ENCODE measurements around the gene APPBP2. TPM values are rescaled to one million over a fixed set of nuclear protein-coding genes. Genes with fewer than 3 reads are reported as not detected.
"Not testable (repeated sequence)": the region's sequence is repeated elsewhere in the genome, so short reads cannot be mapped to it uniquely, and the experiment has no call there.

The APPBP2 gene
- total RNA-seq, 6 experiments from 2014 or later = 51.5 to 65.9 (median 58.8) TPM

GRCh38 chr17:60435244-60436167 is 90.5 kb downstream of the APPBP2 start:
- H3K9me3 Mint-ChIP-seq = peaks cover 16% of the 10 kb centered on the region
- H3K27me3 Mint-ChIP-seq (ENCODE audit: insufficient read depth) = peaks cover 8% of the 10 kb centered on the region; the same call in 1 of the 2 replicates
- peak overlapping the region; percentile 78 for H3K27ac Mint-ChIP-seq
- peaks cover 9% of the 10 kb centered on the region; the same call in 1 of the 2 replicates for H3K36me3 Mint-ChIP-seq (ENCODE audit: low read depth)
- H3K4me1 Mint-ChIP-seq (ENCODE audit: low read depth) = peaks cover 21% of the 10 kb centered on the region
- TF ChIP-seq, protein P1, sequence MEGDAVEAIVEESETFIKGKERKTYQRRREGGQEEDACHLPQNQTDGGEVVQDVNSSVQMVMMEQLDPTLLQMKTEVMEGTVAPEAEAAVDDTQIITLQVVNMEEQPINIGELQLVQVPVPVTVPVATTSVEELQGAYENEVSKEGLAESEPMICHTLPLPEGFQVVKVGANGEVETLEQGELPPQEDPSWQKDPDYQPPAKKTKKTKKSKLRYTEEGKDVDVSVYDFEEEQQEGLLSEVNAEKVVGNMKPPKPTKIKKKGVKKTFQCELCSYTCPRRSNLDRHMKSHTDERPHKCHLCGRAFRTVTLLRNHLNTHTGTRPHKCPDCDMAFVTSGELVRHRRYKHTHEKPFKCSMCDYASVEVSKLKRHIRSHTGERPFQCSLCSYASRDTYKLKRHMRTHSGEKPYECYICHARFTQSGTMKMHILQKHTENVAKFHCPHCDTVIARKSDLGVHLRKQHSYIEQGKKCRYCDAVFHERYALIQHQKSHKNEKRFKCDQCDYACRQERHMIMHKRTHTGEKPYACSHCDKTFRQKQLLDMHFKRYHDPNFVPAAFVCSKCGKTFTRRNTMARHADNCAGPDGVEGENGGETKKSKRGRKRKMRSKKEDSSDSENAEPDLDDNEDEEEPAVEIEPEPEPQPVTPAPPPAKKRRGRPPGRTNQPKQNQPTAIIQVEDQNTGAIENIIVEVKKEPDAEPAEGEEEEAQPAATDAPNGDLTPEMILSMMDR (IDR thresholded peaks at IDR 0.05) = peak; percentile 96
- H3K4me3 Mint-ChIP-seq = peak overlapping the region; percentile 18; the same call in 1 of the 2 replicates
- DNase-seq = peak; percentile 85

DNA sequence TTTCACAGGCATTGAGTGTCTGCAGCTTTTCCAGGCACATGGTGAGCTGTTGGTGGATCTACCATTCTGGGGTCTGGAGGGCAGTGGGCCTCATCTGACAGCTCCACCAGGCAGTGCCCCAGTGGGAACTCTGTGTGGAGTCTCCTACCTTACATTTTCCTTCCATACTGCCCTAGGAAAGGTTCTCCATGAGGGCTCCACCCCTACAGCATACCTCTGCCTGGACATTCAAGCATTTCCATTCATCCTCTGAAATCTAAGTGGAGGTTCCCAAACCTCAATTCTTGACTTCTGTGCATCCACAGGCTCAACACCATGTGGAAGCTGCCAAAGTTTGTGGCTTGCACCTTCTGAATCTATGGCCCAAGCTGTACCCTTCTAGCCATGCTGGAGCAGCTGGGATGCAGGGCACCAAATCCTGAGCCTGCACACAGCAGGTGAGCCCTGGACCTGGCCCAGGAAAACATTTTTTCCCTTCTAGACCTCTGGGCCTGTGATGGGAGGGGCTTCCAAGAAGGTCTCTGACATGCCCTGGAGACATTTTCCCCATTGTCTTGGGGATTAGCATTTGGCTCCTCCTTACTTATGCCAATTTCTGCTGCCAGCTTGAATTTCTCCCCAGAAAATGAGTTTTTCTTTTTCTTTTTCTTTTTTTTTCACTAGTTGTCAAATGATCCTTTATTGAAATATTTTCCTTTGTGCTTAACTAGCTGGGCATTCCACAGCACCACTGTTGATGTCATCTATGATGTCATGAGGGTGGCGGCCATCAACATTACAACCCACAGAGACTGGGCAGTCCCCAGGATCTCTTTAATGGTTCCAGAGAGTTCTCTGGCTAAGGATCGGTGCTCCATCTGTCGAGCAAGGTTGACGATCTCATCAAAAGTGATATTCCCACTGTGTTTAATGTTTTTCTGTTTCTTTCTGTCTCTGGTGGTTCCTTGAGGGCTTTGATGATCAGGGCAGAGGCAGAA is 92.7 kb downstream of the APPBP2 start:
- not testable (repeated sequence) for H3K36me3 Mint-ChIP-seq (ENCODE audit: low read depth); H3K27ac Mint-ChIP-seq; DNase-seq; H3K4me3 Mint-ChIP-seq
- Mint-ChIP-seq H3K9me3 (peaks cover 16% of the 10 kb centered on the region), H3K27me3 (ENCODE audit: insufficient read depth) (peaks cover 11% of the 10 kb centered on the region; the same call in 1 of the 2 replicates), H3K4me1 (ENCODE audit: low read depth) (peaks cover 15% of the 10 kb centered on the region)

DNA sequence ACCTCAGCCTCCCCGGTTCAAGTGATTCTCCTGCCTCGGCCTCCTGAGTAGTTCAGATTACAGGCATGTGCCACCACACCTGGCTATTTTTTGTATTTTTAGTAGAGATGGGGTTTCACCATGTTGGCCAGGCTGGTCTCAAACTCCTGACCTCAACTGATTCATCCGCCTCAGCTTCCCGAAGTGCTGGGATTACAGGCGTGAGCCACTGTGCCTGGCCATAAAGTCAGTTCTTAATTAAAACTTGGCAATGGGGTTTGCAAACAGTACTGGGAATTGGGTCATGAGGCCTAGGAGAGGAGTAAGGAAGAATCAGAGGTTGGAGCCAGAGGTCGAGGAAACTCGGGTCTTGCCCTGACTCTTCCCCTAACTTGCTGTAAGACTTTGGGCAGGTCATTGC is 95.5 kb downstream of the APPBP2 start:
- not testable (repeated sequence) for H3K4me1 Mint-ChIP-seq (ENCODE audit: low read depth); H3K27ac Mint-ChIP-seq; H3K4me3 Mint-ChIP-seq; H3K36me3 Mint-ChIP-seq (ENCODE audit: low read depth); DNase-seq
- H3K27me3 Mint-ChIP-seq (ENCODE audit: insufficient read depth) = peaks cover 12% of the 10 kb centered on the region
- H3K9me3 Mint-ChIP-seq = peaks cover 16% of the 10 kb centered on the region

DNA sequence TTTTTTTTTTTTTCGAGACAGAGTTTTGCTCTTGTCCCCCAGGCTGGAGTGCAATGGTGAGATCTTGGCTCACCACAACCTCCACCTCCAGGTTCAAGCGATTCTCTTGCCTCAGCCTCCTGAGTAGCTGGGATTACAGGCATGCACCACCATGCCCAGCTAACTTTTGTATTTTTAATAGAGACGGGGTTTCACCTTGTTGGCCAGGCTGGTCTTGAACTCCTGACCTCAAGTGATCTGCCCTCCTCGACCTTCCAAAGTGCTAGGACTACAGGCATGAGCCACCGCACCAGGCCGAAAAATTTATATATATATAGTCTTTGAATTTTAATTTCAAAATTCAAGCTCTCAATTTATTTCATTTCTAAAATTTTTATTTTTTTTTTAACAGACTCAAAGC is 97.6 kb downstream of the APPBP2 start:
- not testable (repeated sequence) for H3K36me3 Mint-ChIP-seq (ENCODE audit: low read depth); DNase-seq; H3K4me3 Mint-ChIP-seq; H3K4me1 Mint-ChIP-seq (ENCODE audit: low read depth); H3K27ac Mint-ChIP-seq
- peaks cover 12% of the 10 kb centered on the region for H3K27me3 Mint-ChIP-seq (ENCODE audit: insufficient read depth)
- H3K9me3 Mint-ChIP-seq = peaks cover 12% of the 10 kb centered on the region

GRCh38 chr17:60426596-60426995 is 99.4 kb downstream of the APPBP2 start:
- no peaks in the 10 kb centered on the region for H3K36me3 Mint-ChIP-seq (ENCODE audit: low read depth)
- peaks cover 5% of the 10 kb centered on the region for H3K27me3 Mint-ChIP-seq (ENCODE audit: insufficient read depth)
- no peak overlapping the region for H3K27ac Mint-ChIP-seq
- no peaks in the 10 kb centered on the region for H3K4me1 Mint-ChIP-seq (ENCODE audit: low read depth)
- H3K4me3 Mint-ChIP-seq = no peak overlapping the region
- DNase-seq = no peak
- H3K9me3 Mint-ChIP-seq = no peaks in the 10 kb centered on the region
- TF ChIP-seq, protein P1 (IDR thresholded peaks at IDR 0.05) = no peak

DNA sequence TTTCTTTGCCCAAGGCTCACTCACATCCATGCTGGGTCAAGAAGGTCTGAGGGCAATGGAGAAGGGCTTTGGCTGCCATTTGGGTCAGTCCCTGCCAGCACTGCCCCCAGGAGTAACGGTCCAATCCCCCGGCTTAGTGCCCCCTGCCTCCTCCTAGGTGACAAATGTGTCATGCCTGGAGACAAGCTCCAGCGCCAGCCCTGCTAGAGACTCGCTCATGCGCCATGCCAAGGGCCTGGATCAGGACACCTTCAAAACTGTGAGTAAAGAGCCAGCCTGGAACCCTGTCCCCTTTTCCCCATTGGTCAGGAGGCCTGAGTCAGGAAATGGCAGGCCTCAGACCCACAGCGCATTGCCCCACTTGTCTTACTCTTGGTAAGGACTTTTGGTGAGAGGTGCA is 100.4 kb downstream of the APPBP2 start:
- TF ChIP-seq, protein P1 (IDR thresholded peaks at IDR 0.05) = no peak
- Mint-ChIP-seq H3K27me3 (ENCODE audit: insufficient read depth) (peaks cover 3% of the 10 kb centered on the region), H3K9me3 (no peaks in the 10 kb centered on the region), H3K4me1 (ENCODE audit: low read depth) (peaks cover 6% of the 10 kb centered on the region), H3K27ac (no peak overlapping the region), H3K36me3 (ENCODE audit: low read depth) (no peaks in the 10 kb centered on the region), H3K4me3 (no peak overlapping the region)
- DNase-seq = no peak

Measured in HFFc6 (cell line).